Fibroblast of lung (primary cell): ENCODE results near the gene ATXN2.

Source experiments
- EZH2 ChIP-seq: IDR thresholded peaks from 2 replicates; pipeline ENCODE4 v1.5.1; 2012; ENCODE audit warnings: low read length, control low read depth, mild to moderate bottlenecking; ENCODE audit errors: missing control alignments
- TF ChIP-seq, protein P1 (sequence below), 2 donors: IDR thresholded peaks in 1 of 2; conservative IDR thresholded peaks in 1 of 2; 1 replicate in 1 of 2; 2 replicates in 1 of 2; pipeline ENCODE4 v1.5.1; 2011 to 2012; ENCODE audit warnings: low read length in 2 of 2, control low read depth in 1 of 2, inconsistent platforms in 1 of 2, low read depth in 1 of 2, mild to moderate bottlenecking in 1 of 2

GRCh38 chr12:111574797-111575443 is 24.2 kb downstream of the ATXN2 start:
- TF ChIP-seq, protein P1, sequence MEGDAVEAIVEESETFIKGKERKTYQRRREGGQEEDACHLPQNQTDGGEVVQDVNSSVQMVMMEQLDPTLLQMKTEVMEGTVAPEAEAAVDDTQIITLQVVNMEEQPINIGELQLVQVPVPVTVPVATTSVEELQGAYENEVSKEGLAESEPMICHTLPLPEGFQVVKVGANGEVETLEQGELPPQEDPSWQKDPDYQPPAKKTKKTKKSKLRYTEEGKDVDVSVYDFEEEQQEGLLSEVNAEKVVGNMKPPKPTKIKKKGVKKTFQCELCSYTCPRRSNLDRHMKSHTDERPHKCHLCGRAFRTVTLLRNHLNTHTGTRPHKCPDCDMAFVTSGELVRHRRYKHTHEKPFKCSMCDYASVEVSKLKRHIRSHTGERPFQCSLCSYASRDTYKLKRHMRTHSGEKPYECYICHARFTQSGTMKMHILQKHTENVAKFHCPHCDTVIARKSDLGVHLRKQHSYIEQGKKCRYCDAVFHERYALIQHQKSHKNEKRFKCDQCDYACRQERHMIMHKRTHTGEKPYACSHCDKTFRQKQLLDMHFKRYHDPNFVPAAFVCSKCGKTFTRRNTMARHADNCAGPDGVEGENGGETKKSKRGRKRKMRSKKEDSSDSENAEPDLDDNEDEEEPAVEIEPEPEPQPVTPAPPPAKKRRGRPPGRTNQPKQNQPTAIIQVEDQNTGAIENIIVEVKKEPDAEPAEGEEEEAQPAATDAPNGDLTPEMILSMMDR (conservative IDR thresholded peaks at IDR 0.05 in 1 of 2, IDR thresholded peaks at IDR 0.05 in 1 of 2; ENCODE audit: low read depth in 1 of 2, low read length in 2 of 2): no peak
- TF ChIP-seq EZH2: no peak
